Tibial nerve (tissue), 4 donors: ENCODE results near the gene SMARCC1.

ENCODE experiments used
- CTCF ChIP-seq, 5 experiments: fragments of 200-600 bp in 3 of 5; fragments of 450-650 bp in 2 of 5; sonication (generic) in 3 of 5; IDR thresholded peaks; one replicate each; pipeline ENCODE4 v1.5.1; 2016 to 2019; ENCODE audit warnings: antibody characterized with exemption in 5 of 5, mild to moderate bottlenecking in 3 of 5, moderate library complexity in 2 of 5
- EP300 ChIP-seq, 2 donors: sonication (generic); formaldehyde crosslinking; IDR thresholded peaks; one replicate each; pipeline ENCODE4 v1.6.1; 2017; ENCODE audit warnings: antibody characterized with exemption in 2 of 2, mild to moderate bottlenecking in 1 of 2
- POLR2A ChIP-seq, 2 donors: fragments of 450-650 bp; IDR thresholded peaks; one replicate each; pipeline ENCODE4 v1.6.1; 2017; ENCODE audit warnings: antibody characterized with exemption in 2 of 2, mild to moderate bottlenecking in 2 of 2, moderate library complexity in 2 of 2

- TF ChIP-seq CTCF (IDR thresholded peaks at IDR 0.05) (no peak), POLR2A (IDR thresholded peaks at IDR 0.05) (no peak), EP300 (IDR thresholded peaks at IDR 0.05) (no peak)
These were observed 210.1 kb downstream of the SMARCC1 start for GRCh38 chr3:47571391-47572175.
